Gastrocnemius medialis (tissue), 4 donors: ENCODE measurements around the gene FRRS1L.

ENCODE experiments used
- POLR2A ChIP-seq, 2 donors: fragments of 450-650 bp; IDR thresholded peaks; one replicate each; pipeline ENCODE4 v1.6.1; 2017; ENCODE audit warnings: antibody characterized with exemption in 2 of 2, mild to moderate bottlenecking in 2 of 2, moderate library complexity in 2 of 2
- TF ChIP-seq, protein P1 (sequence below), 5 experiments: fragments of 450-650 bp in 3 of 5; fragments of 200-600 bp in 2 of 5; sonication (generic) in 2 of 5; IDR thresholded peaks in 4 of 5; conservative IDR thresholded peaks in 1 of 5; 1 replicate in 4 of 5; 2 replicates in 1 of 5; pipeline ENCODE4 v1.5.1; 2016 to 2019; ENCODE audit warnings: antibody characterized with exemption in 5 of 5, mild to moderate bottlenecking in 3 of 5, moderate library complexity in 3 of 5

- TF ChIP-seq, protein P1, sequence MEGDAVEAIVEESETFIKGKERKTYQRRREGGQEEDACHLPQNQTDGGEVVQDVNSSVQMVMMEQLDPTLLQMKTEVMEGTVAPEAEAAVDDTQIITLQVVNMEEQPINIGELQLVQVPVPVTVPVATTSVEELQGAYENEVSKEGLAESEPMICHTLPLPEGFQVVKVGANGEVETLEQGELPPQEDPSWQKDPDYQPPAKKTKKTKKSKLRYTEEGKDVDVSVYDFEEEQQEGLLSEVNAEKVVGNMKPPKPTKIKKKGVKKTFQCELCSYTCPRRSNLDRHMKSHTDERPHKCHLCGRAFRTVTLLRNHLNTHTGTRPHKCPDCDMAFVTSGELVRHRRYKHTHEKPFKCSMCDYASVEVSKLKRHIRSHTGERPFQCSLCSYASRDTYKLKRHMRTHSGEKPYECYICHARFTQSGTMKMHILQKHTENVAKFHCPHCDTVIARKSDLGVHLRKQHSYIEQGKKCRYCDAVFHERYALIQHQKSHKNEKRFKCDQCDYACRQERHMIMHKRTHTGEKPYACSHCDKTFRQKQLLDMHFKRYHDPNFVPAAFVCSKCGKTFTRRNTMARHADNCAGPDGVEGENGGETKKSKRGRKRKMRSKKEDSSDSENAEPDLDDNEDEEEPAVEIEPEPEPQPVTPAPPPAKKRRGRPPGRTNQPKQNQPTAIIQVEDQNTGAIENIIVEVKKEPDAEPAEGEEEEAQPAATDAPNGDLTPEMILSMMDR (IDR thresholded peaks at IDR 0.05 in 4 of 5, conservative IDR thresholded peaks at IDR 0.05 in 1 of 5), result no peak
- TF ChIP-seq POLR2A (IDR thresholded peaks at IDR 0.05), result no peak
Observed at GRCh38 chr9:109085510-109085909, 81.5 kb downstream of the FRRS1L start.
